HFFc6 (cell line): ENCODE results near the gene SLC35D3. TPM values are rescaled to one million over a fixed set of nuclear protein-coding genes. Genes with fewer than 3 reads are reported as not detected.

Experiments used
- DNase-seq: peaks from one replicate; pipeline ENCODE4 v3.0.0-alpha.2; 2018
- H3K27ac Mint-ChIP-seq: 2 replicates; pipeline ENCODE4 v1.8.0; 2020; ENCODE audit warnings: mild to moderate bottlenecking, mixed read lengths
- H3K27me3 Mint-ChIP-seq: 2 replicates; pipeline ENCODE4 v1.8.0; 2021; ENCODE audit warnings: mild to moderate bottlenecking, moderate library complexity, mixed read lengths; ENCODE audit not compliant: insufficient read depth
- H3K36me3 Mint-ChIP-seq: 2 replicates; pipeline ENCODE4 v1.8.0; 2021; ENCODE audit warnings: low read depth, mixed read lengths
- H3K4me1 Mint-ChIP-seq: 2 replicates; pipeline ENCODE4 v1.8.0; 2020; ENCODE audit warnings: low read depth, mixed read lengths
- H3K4me3 Mint-ChIP-seq: 2 replicates; pipeline ENCODE4 v1.8.0; 2020; ENCODE audit warnings: mild to moderate bottlenecking, moderate library complexity, mixed read lengths
- H3K9me3 Mint-ChIP-seq: 2 replicates; pipeline ENCODE4 v1.8.0; 2020; ENCODE audit warnings: mild to moderate bottlenecking, mixed read lengths
- CTCF ChIP-seq: fragments of 200-600 bp; sonication (generic); IDR thresholded peaks from 2 replicates; pipeline ENCODE4 v1.5.0; 2021; ENCODE audit warnings: antibody characterized with exemption, mild to moderate bottlenecking
- total RNA-seq, 6 experiments: library from RNA; stranded (reverse); fragmentation: NEBNext Ultra II Directional; extraction: Animal tissue kit (Norgen Biotek cat#: 25700); gene quantifications; 2 replicates in 1 of 6; 3 replicates in 5 of 6; pipeline ENCODE4 v1.2.3, GENCODE V29; 2021

SLC35D3 gene
- total RNA-seq, 6 experiments from 2014 or later = not detected

- Mint-ChIP-seq H3K9me3 (no peaks in the 10 kb centered on the region), H3K27me3 (peaks cover 1% of the 10 kb centered on the region; the same call in 1 of the 2 replicates), H3K36me3 (no peaks in the 10 kb centered on the region), H3K4me1 (peaks cover 15% of the 10 kb centered on the region), H3K4me3 (no peak overlapping the region; the same call in 1 of the 2 replicates), H3K27ac (no peak overlapping the region)
- no peak for DNase-seq
- no peak for TF ChIP-seq CTCF
These were observed 34.1 kb upstream of the SLC35D3 start for GRCh38 chr6:136887953-136888352.

GRCh38 chr6:136889271-136890193 is 32.6 kb upstream of the SLC35D3 start:
- Mint-ChIP-seq H3K27ac (no peak overlapping the region), H3K4me1 (peaks cover 15% of the 10 kb centered on the region), H3K4me3 (no peak overlapping the region), H3K27me3 (peaks cover 1% of the 10 kb centered on the region; the same call in 1 of the 2 replicates), H3K36me3 (no peaks in the 10 kb centered on the region), H3K9me3 (no peaks in the 10 kb centered on the region)
- DNase-seq = no peak
- TF ChIP-seq CTCF = no peak

DNA sequence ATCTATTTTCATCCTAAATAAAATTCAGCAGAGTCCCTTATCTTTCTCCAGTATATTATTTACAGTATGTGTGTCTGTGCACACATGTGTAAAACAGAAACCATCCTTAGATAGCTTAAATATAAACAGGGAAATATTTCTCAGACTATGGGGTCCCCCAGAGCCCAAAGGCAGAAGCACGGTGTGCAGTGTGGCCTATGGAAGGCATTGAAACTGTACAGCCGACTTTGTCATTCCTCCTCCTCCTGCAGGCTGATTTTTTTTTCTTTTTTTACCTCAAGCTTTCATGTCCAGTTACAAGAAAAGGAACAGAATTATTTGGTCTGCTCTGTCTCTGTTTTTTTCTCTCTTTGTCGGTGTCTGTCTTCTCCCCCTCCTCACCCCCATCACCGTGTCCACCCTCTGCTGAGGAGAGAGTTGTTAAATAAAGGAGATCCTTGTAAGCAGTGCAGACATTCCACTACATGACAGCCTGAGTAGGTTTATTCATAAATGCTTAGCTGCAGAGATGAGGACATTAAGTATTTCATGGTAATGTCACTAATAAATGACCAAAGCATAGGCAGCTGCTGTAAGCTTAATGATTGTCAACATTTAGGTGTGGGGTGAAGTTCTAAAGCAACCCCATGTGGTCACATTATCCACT is 31.8 kb upstream of the SLC35D3 start:
- no peaks in the 10 kb centered on the region for H3K36me3 Mint-ChIP-seq
- H3K4me3 Mint-ChIP-seq = no peak overlapping the region
- H3K27ac Mint-ChIP-seq = no peak overlapping the region
- H3K9me3 Mint-ChIP-seq = no peaks in the 10 kb centered on the region
- DNase-seq = no peak
- peaks cover 1% of the 10 kb centered on the region; the same call in 1 of the 2 replicates for H3K27me3 Mint-ChIP-seq
- H3K4me1 Mint-ChIP-seq = peaks cover 15% of the 10 kb centered on the region
- TF ChIP-seq CTCF = no peak

DNA sequence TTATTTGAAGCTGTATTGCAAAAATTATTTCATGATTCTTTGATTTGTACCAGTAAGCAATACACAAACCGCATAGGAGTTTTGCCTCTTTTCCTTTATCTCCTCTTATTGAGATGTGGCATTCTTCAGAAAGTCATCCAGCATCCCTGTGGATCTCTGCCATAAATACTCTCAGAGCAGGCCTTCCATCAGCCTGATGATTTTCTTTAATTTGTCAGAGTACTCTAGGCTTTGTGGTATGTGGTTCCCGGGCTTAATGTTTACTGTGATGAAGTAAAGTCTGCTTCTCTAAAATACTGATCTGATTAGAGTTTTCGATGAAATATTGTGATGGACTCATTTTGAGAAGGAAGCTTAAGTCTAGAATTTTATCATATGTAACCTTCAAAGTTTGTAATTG is 31.1 kb upstream of the SLC35D3 start:
- Mint-ChIP-seq H3K4me3 (no peak overlapping the region), H3K27ac (no peak overlapping the region), H3K27me3 (peaks cover 1% of the 10 kb centered on the region; the same call in 1 of the 2 replicates), H3K4me1 (peaks cover 15% of the 10 kb centered on the region), H3K36me3 (no peaks in the 10 kb centered on the region), H3K9me3 (no peaks in the 10 kb centered on the region)
- no peak for TF ChIP-seq CTCF
- no peak for DNase-seq

DNA sequence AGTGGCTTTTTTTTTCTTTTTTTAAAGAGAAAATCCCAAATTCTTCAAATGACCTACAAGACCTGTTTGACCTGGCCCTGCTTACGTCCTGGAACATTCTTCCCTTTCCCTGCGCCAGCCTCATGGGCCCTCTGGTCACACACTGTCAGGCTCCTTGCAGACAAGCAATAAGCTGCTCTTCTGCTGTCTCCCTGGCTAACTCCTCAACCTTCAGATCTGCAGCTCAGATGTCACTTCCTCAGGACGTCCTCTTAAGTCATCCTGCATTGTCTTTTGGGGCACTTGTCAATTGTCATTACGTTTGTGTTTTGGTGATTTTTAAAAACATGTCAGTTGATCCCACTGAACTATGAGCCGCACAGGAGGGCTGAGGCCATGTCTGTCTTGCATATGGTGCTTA is 28.9 kb upstream of the SLC35D3 start:
- peaks cover 8% of the 10 kb centered on the region for H3K4me1 Mint-ChIP-seq
- H3K36me3 Mint-ChIP-seq = no peaks in the 10 kb centered on the region
- no peak overlapping the region for H3K4me3 Mint-ChIP-seq
- DNase-seq = no peak
- no peaks in the 10 kb centered on the region for H3K9me3 Mint-ChIP-seq
- peaks cover 1% of the 10 kb centered on the region; the same call in 1 of the 2 replicates for H3K27me3 Mint-ChIP-seq
- H3K27ac Mint-ChIP-seq = no peak overlapping the region
- TF ChIP-seq CTCF = no peak
